Fibroblast of mammary gland (primary cell): Measurements from ENCODE around the gene PAIP1.
"Not testable (repeated sequence)": the region's sequence is repeated elsewhere in the genome, so short reads cannot be mapped to it uniquely, and the experiment has no call there.

Source experiments
- DNase-seq: peaks from one replicate; pipeline ENCODE4 v3.0.0-alpha.2; 2010; ENCODE audit warnings: low read depth
- H3K4me3 ChIP-seq: 2 replicates; pipeline ENCODE4 v1.5.1; 2011; ENCODE audit warnings: low read depth, mild to moderate bottlenecking, low read length, moderate library complexity; ENCODE audit not compliant: control insufficient read depth
- TF ChIP-seq, protein P1 (sequence below): conservative IDR thresholded peaks from 2 replicates; pipeline ENCODE4 v1.5.1; 2011; ENCODE audit warnings: low read depth, low read length, inconsistent platforms; ENCODE audit not compliant: control insufficient read depth, insufficient read depth

The PAIP1 gene

GRCh38 chr5:43561356-43561755 is 4.5 kb upstream of the PAIP1 start:
- TF ChIP-seq, protein P1, sequence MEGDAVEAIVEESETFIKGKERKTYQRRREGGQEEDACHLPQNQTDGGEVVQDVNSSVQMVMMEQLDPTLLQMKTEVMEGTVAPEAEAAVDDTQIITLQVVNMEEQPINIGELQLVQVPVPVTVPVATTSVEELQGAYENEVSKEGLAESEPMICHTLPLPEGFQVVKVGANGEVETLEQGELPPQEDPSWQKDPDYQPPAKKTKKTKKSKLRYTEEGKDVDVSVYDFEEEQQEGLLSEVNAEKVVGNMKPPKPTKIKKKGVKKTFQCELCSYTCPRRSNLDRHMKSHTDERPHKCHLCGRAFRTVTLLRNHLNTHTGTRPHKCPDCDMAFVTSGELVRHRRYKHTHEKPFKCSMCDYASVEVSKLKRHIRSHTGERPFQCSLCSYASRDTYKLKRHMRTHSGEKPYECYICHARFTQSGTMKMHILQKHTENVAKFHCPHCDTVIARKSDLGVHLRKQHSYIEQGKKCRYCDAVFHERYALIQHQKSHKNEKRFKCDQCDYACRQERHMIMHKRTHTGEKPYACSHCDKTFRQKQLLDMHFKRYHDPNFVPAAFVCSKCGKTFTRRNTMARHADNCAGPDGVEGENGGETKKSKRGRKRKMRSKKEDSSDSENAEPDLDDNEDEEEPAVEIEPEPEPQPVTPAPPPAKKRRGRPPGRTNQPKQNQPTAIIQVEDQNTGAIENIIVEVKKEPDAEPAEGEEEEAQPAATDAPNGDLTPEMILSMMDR = no peak
- peak; percentile 42 for DNase-seq
- H3K4me3 ChIP-seq = no peak overlapping the region

GRCh38 chr5:43560128-43560527 is 3.3 kb upstream of the PAIP1 start:
- DNase-seq = peak; percentile 58
- H3K4me3 ChIP-seq = no peak overlapping the region
- TF ChIP-seq, protein P1 = no peak

DNA sequence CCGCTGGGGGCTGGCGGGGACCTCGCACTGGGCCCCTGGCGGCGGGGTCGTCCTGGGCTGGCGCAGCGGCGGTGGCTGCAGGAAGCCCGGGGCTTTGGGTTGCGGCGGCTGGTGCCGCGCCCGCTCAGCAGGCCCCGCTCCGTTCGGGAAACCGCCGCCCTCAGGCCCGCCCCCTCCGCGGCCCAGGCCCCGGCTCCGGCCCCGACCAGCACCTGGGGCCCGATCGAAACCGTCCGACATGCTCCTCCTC is 345 bp downstream of the PAIP1 start:
- not testable (repeated sequence) for DNase-seq
- peak overlapping the region; percentile 89 for H3K4me3 ChIP-seq

- TF ChIP-seq, protein P1 = no peak
- H3K4me3 ChIP-seq = peak overlapping the region; percentile 89
- peak; percentile 19 for DNase-seq
Measured at GRCh38 chr5:43555895-43556606, 826 bp downstream of the PAIP1 start.

DNA sequence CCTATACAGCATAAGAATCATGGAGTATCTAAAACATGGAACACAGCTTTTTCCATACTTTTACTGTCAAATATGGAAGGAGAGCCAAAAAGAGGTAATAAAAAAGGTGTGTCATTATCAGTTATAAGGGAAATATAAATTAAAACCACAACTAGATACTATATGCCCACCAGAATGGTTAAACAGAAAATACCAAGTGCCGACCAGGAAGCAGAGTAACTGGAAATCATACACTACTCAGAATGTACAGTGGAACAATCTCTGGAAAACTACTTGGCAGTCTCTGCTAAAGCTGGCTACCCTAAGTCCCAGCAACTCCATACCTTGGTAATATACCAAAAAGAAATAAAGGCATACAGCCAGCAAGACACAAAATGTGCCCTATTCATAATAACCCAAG is 2.4 kb downstream of the PAIP1 start:
- TF ChIP-seq, protein P1 = no peak
- no peak for DNase-seq
- H3K4me3 ChIP-seq = peak overlapping the region; percentile 89

- DNase-seq = peak; percentile 38
Measured at GRCh38 chr5:43553381-43553780, 3.5 kb downstream of the PAIP1 start.

GRCh38 chr5:43551731-43552130 is 5.1 kb downstream of the PAIP1 start:
- TF ChIP-seq, protein P1 = no peak
- no peak overlapping the region for H3K4me3 ChIP-seq
- no peak for DNase-seq

More at GRCh38 chr5:43553381-43553780, 3.5 kb downstream of the PAIP1 start:
- TF ChIP-seq, protein P1 = no peak
- H3K4me3 ChIP-seq = no peak overlapping the region

- not testable (repeated sequence) for DNase-seq, H3K4me3 ChIP-seq
Measured at GRCh38 chr5:43549272-43549671, 7.6 kb downstream of the PAIP1 start.
